HL-60 (cell line): ENCODE data around the gene PPP2R3A.

Source experiments
- DNase-seq, 2 experiments: peaks; one replicate each; pipeline ENCODE4 v3.0.0-alpha.2; 2010 to 2020; ENCODE audit warnings: low read depth in 1 of 2, low spot score in 1 of 2
- H3K27ac ChIP-seq: fragments of 250-450 bp; sonication (Bioruptor Pico); replicated peaks from 2 replicates; pipeline ENCODE4 v1.5.1; 2020; ENCODE audit warnings: mild to moderate bottlenecking, moderate library complexity
- H3K27me3 ChIP-seq: fragments of 250-450 bp; sonication (Bioruptor Pico); 2 replicates; pipeline ENCODE4 v1.5.1; 2021; ENCODE audit warnings: mild to moderate bottlenecking, moderate library complexity; ENCODE audit not compliant: insufficient read depth, poor library complexity, severe bottlenecking
- H3K4me3 ChIP-seq: replicated peaks from 2 replicates; pipeline ENCODE4 v1.5.1; 2011; ENCODE audit warnings: mild to moderate bottlenecking, control low read depth, low read length; ENCODE audit not compliant: insufficient read depth
- CTCF ChIP-seq: IDR thresholded peaks from one replicate; pipeline ENCODE4 v1.5.1; 2011; ENCODE audit warnings: low read length, control low read depth, inconsistent platforms; ENCODE audit not compliant: insufficient read depth
- GABPA ChIP-seq: IDR thresholded peaks from 2 replicates; pipeline ENCODE4 v1.6.1; 2012; ENCODE audit warnings: low read depth
- POLR2AphosphoS5 ChIP-seq: IDR thresholded peaks from 2 replicates; pipeline ENCODE4 v1.6.1; 2012; ENCODE audit warnings: low read depth
- REST ChIP-seq: IDR thresholded peaks from 2 replicates; pipeline ENCODE4 v1.6.1; 2012; ENCODE audit warnings: low read depth; ENCODE audit not compliant: insufficient replicate concordance
- SPI1 ChIP-seq: IDR thresholded peaks from 2 replicates; pipeline ENCODE4 v1.6.1; 2012; ENCODE audit warnings: low read depth, mild to moderate bottlenecking, borderline replicate concordance

PPP2R3A gene

DNA sequence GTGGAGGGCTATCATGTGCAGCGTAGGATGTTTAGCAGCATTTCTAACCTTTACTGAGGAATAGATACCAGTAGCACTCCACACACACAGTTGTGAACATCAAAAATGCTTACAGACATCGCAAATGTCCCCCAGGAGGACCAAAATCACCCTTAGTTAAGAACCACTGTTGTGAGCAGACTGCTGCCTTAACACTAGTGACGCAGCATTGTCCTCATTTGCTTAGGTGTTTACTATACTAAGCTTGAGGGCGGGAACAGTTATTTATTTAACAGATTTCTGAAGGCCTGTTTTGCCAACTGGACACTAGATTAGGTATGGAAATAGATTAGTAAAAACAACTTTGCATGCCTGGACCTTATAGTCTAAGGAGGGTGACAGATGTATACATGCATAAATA lies 2.3 kb downstream of the PPP2R3A start:
- TF ChIP-seq REST, result no peak
- no peak for TF ChIP-seq CTCF
- TF ChIP-seq POLR2AphosphoS5, result no peak
- no peak for TF ChIP-seq SPI1
- TF ChIP-seq GABPA, result no peak
- H3K4me3 ChIP-seq, result no peak overlapping the region
- H3K27ac ChIP-seq, result no peak overlapping the region
- H3K27me3 ChIP-seq, result peaks cover 41% of the 10 kb centered on the region
- no peak for DNase-seq

DNA sequence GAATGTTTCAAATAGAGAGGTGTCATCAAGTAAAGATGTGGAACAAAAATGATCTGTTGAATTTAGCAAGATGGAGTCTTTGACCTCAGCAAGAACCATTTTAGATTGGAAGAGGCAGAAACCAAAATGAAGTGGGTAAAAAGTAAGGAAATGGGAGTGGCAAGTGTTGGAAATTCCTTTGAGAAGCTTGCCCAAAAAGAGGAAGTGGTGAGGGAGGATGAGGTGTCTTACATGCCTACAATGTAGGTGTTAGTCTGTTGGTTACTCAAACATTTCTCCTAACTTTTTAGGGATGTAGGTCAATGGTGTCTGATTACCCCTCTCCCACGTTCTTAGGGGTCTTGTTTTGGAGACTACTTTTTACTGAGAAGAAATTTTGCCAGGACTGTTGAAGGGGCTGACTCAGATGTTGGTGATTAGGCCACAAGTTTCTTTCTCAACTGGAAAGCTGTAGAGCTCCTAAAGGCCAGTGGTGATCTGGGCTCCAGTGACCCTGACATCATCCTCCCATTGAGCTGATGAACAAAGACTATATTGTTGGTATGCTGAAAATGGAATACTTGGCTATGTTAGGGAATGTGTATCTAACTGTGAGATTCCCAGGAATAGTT lies 5.1 kb downstream of the PPP2R3A start:
- Histone ChIP-seq H3K27me3 (peaks cover 24% of the 10 kb centered on the region), H3K4me3 (no peak overlapping the region), H3K27ac (no peak overlapping the region)
- TF ChIP-seq CTCF (no peak), SPI1 (peak; percentile 91)
- DNase-seq, result peak in 1 of 2 experiments; percentile 3

DNA sequence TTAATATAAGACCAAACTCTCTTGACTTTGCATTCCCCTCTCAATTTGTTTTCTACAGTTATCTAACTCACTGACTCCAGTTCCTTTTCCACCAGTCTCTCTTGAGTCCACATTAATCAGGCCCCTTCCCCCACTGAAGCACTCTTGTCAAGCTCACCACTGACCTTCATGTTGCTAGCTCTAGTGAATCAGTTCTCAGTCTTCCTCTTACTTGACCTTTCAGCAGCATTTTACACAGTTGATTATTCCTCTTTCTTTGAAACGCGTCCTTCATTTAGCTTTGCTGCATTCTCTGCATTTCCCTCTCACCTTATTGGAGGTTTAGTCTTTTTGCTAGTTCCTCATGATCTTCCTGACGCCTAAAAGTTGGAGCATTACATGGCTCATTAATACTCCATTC lies 8.3 kb downstream of the PPP2R3A start:
- Histone ChIP-seq H3K27ac (no peak overlapping the region), H3K27me3 (peaks cover under 1% of the 10 kb centered on the region), H3K4me3 (no peak overlapping the region)
- DNase-seq, result no peak
- no peak for TF ChIP-seq POLR2AphosphoS5
- no peak for TF ChIP-seq SPI1
- no peak for TF ChIP-seq CTCF
- TF ChIP-seq GABPA, result no peak
- no peak for TF ChIP-seq REST

DNA sequence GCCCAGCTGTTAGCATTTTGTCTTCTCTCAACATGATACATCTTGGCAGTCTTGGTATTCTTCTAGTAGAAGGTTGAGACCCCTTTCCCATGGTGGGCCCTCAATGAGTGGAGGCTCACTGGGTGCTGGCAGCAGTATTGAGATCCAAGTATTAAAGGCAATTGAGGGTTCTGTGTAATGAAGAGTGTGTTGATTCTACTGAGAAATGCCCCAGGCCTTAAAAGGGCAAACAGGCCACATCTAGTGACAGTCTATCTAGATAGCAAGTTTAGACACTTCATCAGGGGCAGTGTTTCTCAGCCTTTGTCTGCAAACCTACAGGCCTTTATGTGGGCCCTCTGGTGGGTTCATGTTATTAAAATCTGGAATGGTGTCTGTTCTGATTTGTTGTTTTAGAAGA lies 9.5 kb downstream of the PPP2R3A start:
- Histone ChIP-seq H3K4me3 (no peak overlapping the region), H3K27me3 (no peaks in the 10 kb centered on the region), H3K27ac (no peak overlapping the region)
- no peak for TF ChIP-seq GABPA
- TF ChIP-seq REST, result no peak
- TF ChIP-seq POLR2AphosphoS5, result no peak
- no peak for DNase-seq
